A549 (cell line): ENCODE results near the gene TMEM119.

Source experiments
- CTCF ChIP-seq: fragments of >200 bp; sonication (Bioruptor Twin); formaldehyde crosslinking; IDR thresholded peaks from 3 replicates; pipeline ENCODE4 v1.5.1; 2016
- ELK1 ChIP-seq: fragments of 150-350 bp; IDR thresholded peaks from 2 replicates; pipeline ENCODE4 v1.6.1; 2014; ENCODE audit warnings: low read depth, mild to moderate bottlenecking, low read length
- POLR2A ChIP-seq: IDR thresholded peaks from 2 replicates; pipeline ENCODE4 v1.6.1; 2012; ENCODE audit warnings: mild to moderate bottlenecking, low read length
- RAD21 ChIP-seq, 2 experiments: fragments of >200 bp in 1 of 2; sonication (Bioruptor Twin) in 1 of 2; formaldehyde crosslinking in 1 of 2; IDR thresholded peaks in 1 of 2; conservative IDR thresholded peaks in 1 of 2; 2 replicates in 1 of 2; 3 replicates in 1 of 2; pipeline ENCODE4 v1.6.1; 2012 to 2018; ENCODE audit warnings: inconsistent platforms in 1 of 2
- RFX5 ChIP-seq: fragments of 450-650 bp; IDR thresholded peaks from 2 replicates; pipeline ENCODE4 v1.7.1; 2014; ENCODE audit warnings: antibody characterized with exemption, mild to moderate bottlenecking, moderate library complexity

GRCh38 chr12:108603743-108604142 lies 5.9 kb upstream of the TMEM119 start:
- TF ChIP-seq CTCF (no peak), POLR2A (no peak), RFX5 (no peak), ELK1 (no peak), RAD21 (conservative IDR thresholded peaks at IDR 0.05 in 1 of 2, IDR thresholded peaks at IDR 0.05 in 1 of 2) (no peak)
